K562 (cell line): ENCODE measurements around the gene NXPH4. TPM values are rescaled to one million over a fixed set of nuclear protein-coding genes. Genes with fewer than 3 reads are reported as not detected.

Experiments
- CREBBP ChIP-seq: IDR thresholded peaks from one replicate; pipeline ENCODE4 v1.6.1; 2012; ENCODE audit warnings: low read depth, mild to moderate bottlenecking, control low read depth, inconsistent platforms, low read length
- CREM ChIP-seq: IDR thresholded peaks from 2 replicates; pipeline ENCODE4 v1.6.1; 2014; ENCODE audit warnings: antibody characterized with exemption, low read depth
- FOXK2 ChIP-seq, 2 experiments: fragments of 450-650 bp; IDR thresholded peaks in 1 of 2; conservative IDR thresholded peaks in 1 of 2; 2 replicates each; pipeline ENCODE4 v1.6.1; 2016; ENCODE audit warnings: low read depth in 2 of 2, mild to moderate bottlenecking in 1 of 2
- FOXP1 ChIP-seq: sonication (generic); formaldehyde crosslinking; IDR thresholded peaks from 2 replicates; pipeline ENCODE4 v1.8.0; 2022; ENCODE audit warnings: mild to moderate bottlenecking, missing genetic modification reagents
- GABPB1 ChIP-seq: sonication (generic); formaldehyde crosslinking; IDR thresholded peaks from 2 replicates; pipeline ENCODE4 v1.8.0; 2022; ENCODE audit warnings: mild to moderate bottlenecking, missing genetic modification reagents
- GATAD2A ChIP-seq: fragments of 450-650 bp; IDR thresholded peaks from 2 replicates; pipeline ENCODE4 v1.6.1; 2017
- HNRNPLL ChIP-seq: fragments of 200-400 bp; formaldehyde crosslinking; IDR thresholded peaks from 2 replicates; pipeline ENCODE4 v1.6.1; 2017; ENCODE audit warnings: low read length, low read depth, mild to moderate bottlenecking; ENCODE audit not compliant: poor library complexity, severe bottlenecking
- JUND ChIP-seq, 2 experiments: IDR thresholded peaks; 2 replicates in 1 of 2; 3 replicates in 1 of 2; pipeline ENCODE4 v1.6.1; 2011; ENCODE audit warnings: borderline replicate concordance in 2 of 2, low read depth in 2 of 2, low read length in 2 of 2, improper control_type of control experiment in 1 of 2, missing biosample characterization in 1 of 2, missing genetic modification characterization in 1 of 2, missing genetic modification reagents in 1 of 2
- MCM2 ChIP-seq: fragments of 450-650 bp; IDR thresholded peaks from 2 replicates; pipeline ENCODE4 v1.6.1; 2017; ENCODE audit warnings: low read depth, mild to moderate bottlenecking
- NFATC3 ChIP-seq: fragments of 450-650 bp; IDR thresholded peaks from 2 replicates; pipeline ENCODE4 v1.6.1; 2017; ENCODE audit warnings: mild to moderate bottlenecking
- POLR2AphosphoS5 ChIP-seq: IDR thresholded peaks from 2 replicates; pipeline ENCODE4 v1.6.1; 2011; ENCODE audit warnings: mild to moderate bottlenecking, low read depth, low read length, moderate library complexity; ENCODE audit not compliant: control insufficient read depth, insufficient read depth
- SAP30 ChIP-seq: fragments of 200-600 bp; sonication (generic); IDR thresholded peaks from 2 replicates; pipeline ENCODE4 v1.6.1; 2012; ENCODE audit warnings: borderline replicate concordance, low read depth, mild to moderate bottlenecking, moderate library complexity, low read length, control low read depth, inconsistent platforms; ENCODE audit not compliant: insufficient read depth, poor library complexity, severe bottlenecking
- SMARCC2 ChIP-seq: fragments of 450-650 bp; IDR thresholded peaks from 2 replicates; pipeline ENCODE4 v1.6.1; 2017; ENCODE audit warnings: antibody characterized with exemption, moderate library complexity, mild to moderate bottlenecking, low read depth
- TBP ChIP-seq: optimal IDR thresholded peaks from 2 replicates; pipeline ENCODE3; 2011; ENCODE audit warnings: low read depth, low read length, improper control_type of control experiment
- ZBTB8A ChIP-seq: fragments of 450-650 bp; IDR thresholded peaks from 2 replicates; pipeline ENCODE4 v1.6.1; 2018; ENCODE audit warnings: mild to moderate bottlenecking, moderate library complexity; ENCODE audit not compliant: partially characterized antibody
- ZNF23 ChIP-seq: fragments of 250-450 bp; sonication (Bioruptor Pico); IDR thresholded peaks from 2 replicates; pipeline ENCODE4 v1.4.0; 2020; ENCODE audit warnings: mild to moderate bottlenecking
- ZNF696 ChIP-seq: fragments of 250-450 bp; sonication (Bioruptor Pico); conservative IDR thresholded peaks from 2 replicates; pipeline ENCODE4 v1.4.0; 2020; ENCODE audit warnings: mild to moderate bottlenecking, moderate library complexity
- polyA plus RNA-seq, 8 experiments: library from polyadenylated mRNA; depleted of rRNA in 4 of 8; stranded (reverse) in 5 of 8; unstranded in 3 of 8; fragments of >200 nt; fragmentation: Nextera tagmentation in 2 of 8; fragmentation: Illumina TruSeq in 1 of 8; extraction: Ambion mirVana in 2 of 8; extraction: Trizol in 1 of 8; gene quantifications; 2 replicates each; pipeline versions ENCODE4 v1.2.1 to v1.2.3, GENCODE V29; 2011 to 2014; ENCODE audit warnings: inconsistent platforms in 1 of 8, missing spikeins in 1 of 8
- total RNA-seq, 7 experiments: library from RNA; depleted of rRNA in 6 of 7; stranded (reverse); fragments of >200 nt in 6 of 7; fragmentation: Illumina TruSeq in 2 of 7; extraction: Trizol in 2 of 7; gene quantifications; 2 replicates each; pipeline versions ENCODE4 v1.2.1 to v1.2.3, GENCODE V29; 2011 to 2021; ENCODE audit warnings: low replicate concordance in 1 of 7
- TF ChIP-seq, protein P1 (sequence below): fragments of 150-350 bp; conservative IDR thresholded peaks from 2 replicates; pipeline ENCODE4 v1.6.1; 2014; ENCODE audit warnings: low read length
- TF ChIP-seq, protein P2 (sequence below): sonication (generic); formaldehyde crosslinking; IDR thresholded peaks from 2 replicates; pipeline ENCODE4 v1.8.1; 2023; ENCODE audit warnings: mild to moderate bottlenecking, missing genetic modification reagents
- TF ChIP-seq, protein P3 (sequence below): sonication (generic); formaldehyde crosslinking; IDR thresholded peaks from 2 replicates; pipeline ENCODE4 v1.8.0; 2022; ENCODE audit warnings: mild to moderate bottlenecking, missing genetic modification reagents, borderline replicate concordance

Gene NXPH4
- total and polyA plus RNA-seq, 9 of the 15 experiments (the other 6 are each of a cell fraction or from before 2014, with no cell fraction given): 0.49 to 2.7 (median 1.1) TPM; not detected in 4

DNA sequence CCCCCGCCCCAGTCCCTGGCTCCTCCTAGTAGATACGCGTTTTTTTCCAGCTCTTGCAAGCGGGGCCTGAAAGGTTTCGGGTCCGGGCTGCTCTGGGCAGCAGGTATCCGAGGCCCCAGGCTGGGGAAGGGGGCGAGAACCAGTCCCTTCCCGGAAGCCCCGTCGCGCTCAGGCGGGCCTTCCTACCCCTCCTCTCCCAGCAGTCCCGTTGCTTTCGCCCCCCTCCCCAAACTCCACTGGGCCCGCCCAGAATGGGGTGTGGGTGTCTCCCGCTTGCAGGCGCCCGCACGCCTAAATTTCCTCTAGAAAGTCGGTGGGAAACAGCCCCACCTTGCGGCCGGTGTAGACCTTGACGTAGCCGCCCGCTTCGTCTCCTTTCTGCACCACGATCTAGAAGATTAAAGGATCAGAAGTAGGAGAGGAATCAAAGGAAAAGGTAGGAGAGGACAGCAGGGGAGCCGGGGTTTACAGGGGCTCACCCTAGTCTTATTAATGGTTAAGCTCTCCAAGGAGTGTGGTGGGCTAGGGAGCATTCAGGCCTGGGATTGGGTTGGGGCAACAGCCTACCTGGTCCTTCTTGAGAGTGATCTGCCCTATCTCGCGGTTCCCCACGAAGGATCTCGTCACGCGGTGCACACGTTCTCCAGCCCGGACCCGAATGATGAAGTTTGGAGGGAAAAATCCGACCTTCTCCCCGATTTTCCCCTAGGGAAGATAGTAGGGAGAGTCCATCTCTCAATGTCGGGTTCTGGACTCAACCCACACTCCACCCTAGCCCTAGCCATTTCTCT lies 27.1 kb downstream of the NXPH4 start (continued):
- TF ChIP-seq, protein P1, sequence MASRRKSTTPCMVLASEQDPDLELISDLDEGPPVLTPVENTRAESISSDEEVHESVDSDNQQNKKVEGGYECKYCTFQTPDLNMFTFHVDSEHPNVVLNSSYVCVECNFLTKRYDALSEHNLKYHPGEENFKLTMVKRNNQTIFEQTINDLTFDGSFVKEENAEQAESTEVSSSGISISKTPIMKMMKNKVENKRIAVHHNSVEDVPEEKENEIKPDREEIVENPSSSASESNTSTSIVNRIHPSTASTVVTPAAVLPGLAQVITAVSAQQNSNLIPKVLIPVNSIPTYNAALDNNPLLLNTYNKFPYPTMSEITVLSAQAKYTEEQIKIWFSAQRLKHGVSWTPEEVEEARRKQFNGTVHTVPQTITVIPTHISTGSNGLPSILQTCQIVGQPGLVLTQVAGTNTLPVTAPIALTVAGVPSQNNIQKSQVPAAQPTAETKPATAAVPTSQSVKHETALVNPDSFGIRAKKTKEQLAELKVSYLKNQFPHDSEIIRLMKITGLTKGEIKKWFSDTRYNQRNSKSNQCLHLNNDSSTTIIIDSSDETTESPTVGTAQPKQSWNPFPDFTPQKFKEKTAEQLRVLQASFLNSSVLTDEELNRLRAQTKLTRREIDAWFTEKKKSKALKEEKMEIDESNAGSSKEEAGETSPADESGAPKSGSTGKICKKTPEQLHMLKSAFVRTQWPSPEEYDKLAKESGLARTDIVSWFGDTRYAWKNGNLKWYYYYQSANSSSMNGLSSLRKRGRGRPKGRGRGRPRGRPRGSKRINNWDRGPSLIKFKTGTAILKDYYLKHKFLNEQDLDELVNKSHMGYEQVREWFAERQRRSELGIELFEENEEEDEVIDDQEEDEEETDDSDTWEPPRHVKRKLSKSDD: no peak
- TF ChIP-seq, protein P2, sequence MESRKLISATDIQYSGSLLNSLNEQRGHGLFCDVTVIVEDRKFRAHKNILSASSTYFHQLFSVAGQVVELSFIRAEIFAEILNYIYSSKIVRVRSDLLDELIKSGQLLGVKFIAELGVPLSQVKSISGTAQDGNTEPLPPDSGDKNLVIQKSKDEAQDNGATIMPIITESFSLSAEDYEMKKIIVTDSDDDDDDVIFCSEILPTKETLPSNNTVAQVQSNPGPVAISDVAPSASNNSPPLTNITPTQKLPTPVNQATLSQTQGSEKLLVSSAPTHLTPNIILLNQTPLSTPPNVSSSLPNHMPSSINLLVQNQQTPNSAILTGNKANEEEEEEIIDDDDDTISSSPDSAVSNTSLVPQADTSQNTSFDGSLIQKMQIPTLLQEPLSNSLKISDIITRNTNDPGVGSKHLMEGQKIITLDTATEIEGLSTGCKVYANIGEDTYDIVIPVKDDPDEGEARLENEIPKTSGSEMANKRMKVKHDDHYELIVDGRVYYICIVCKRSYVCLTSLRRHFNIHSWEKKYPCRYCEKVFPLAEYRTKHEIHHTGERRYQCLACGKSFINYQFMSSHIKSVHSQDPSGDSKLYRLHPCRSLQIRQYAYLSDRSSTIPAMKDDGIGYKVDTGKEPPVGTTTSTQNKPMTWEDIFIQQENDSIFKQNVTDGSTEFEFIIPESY (CRISPR knock-in tag): peak; percentile 68; the same call in 1 of the 2 replicates
- TF ChIP-seq JUND (IDR thresholded peaks at IDR 0.05; ENCODE audit: borderline replicate concordance, low read depth, low read length): 0 out of 2 replicates have a peak, but pooled peaks have one; percentile 24
- peak; percentile 29; the same call in 1 of the 3 replicates for TF ChIP-seq JUND (tag; IDR thresholded peaks at IDR 0.05; ENCODE audit: borderline replicate concordance, low read depth, low read length)
- TF ChIP-seq GABPB1 (CRISPR knock-in tag): 0 out of 2 replicates have a peak, but pooled peaks have one; percentile 19
- no peak for TF ChIP-seq MCM2
- TF ChIP-seq FOXP1: 0 out of 2 replicates have a peak, but pooled peaks have one; percentile 53
- no peak for TF ChIP-seq SMARCC2
- TF ChIP-seq ZBTB8A: no peak
- no peak for TF ChIP-seq NFATC3
- no peak for TF ChIP-seq POLR2AphosphoS5
- no peak for TF ChIP-seq ZNF696 (CRISPR knock-in tag)
- TF ChIP-seq GATAD2A: no peak
- TF ChIP-seq CREBBP: no peak
- TF ChIP-seq, protein P3, sequence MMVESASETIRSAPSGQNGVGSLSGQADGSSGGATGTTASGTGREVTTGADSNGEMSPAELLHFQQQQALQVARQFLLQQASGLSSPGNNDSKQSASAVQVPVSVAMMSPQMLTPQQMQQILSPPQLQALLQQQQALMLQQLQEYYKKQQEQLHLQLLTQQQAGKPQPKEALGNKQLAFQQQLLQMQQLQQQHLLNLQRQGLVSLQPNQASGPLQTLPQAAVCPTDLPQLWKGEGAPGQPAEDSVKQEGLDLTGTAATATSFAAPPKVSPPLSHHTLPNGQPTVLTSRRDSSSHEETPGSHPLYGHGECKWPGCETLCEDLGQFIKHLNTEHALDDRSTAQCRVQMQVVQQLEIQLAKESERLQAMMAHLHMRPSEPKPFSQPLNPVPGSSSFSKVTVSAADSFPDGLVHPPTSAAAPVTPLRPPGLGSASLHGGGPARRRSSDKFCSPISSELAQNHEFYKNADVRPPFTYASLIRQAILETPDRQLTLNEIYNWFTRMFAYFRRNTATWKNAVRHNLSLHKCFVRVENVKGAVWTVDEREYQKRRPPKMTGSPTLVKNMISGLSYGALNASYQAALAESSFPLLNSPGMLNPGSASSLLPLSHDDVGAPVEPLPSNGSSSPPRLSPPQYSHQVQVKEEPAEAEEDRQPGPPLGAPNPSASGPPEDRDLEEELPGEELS: no peak
- TF ChIP-seq TBP: no peak
- no peak for TF ChIP-seq ZNF23 (CRISPR knock-in tag)
- peak; percentile 89 for TF ChIP-seq CREM
- TF ChIP-seq SAP30: no peak
- no peak for TF ChIP-seq FOXK2 (conservative IDR thresholded peaks at IDR 0.05 in 1 of 2, IDR thresholded peaks at IDR 0.05 in 1 of 2; ENCODE audit: low read depth in 2 of 2)
- TF ChIP-seq HNRNPLL: peak; percentile 35
